SK-N-MC (cell line): ENCODE results near the gene ZNF146.

Source experiments
- DNase-seq: peaks from one replicate; pipeline ENCODE4 v3.0.0-alpha.2; 2011; ENCODE audit warnings: low read depth, low spot score
- H3K27ac ChIP-seq: fragments of 200-600 bp; sonication (generic); 2 replicates; pipeline ENCODE4 v1.5.1; 2016; ENCODE audit warnings: mixed run types
- H3K36me3 ChIP-seq: fragments of 200-600 bp; sonication (generic); 2 replicates; pipeline ENCODE4 v1.6.1; 2017; ENCODE audit warnings: antibody characterized with exemption, low read length, mixed read lengths; ENCODE audit not compliant: insufficient read depth
- H3K4me3 ChIP-seq: fragments of 200-600 bp; sonication (generic); 2 replicates; pipeline ENCODE4 v1.5.1; 2016
- H3K9ac ChIP-seq: fragments of 200-600 bp; sonication (generic); 2 replicates; pipeline ENCODE4 v1.8.0; 2017; ENCODE audit warnings: mixed run types, mixed read lengths; ENCODE audit not compliant: insufficient read length
- H3K9me3 ChIP-seq: fragments of 200-600 bp; sonication (generic); 2 replicates; pipeline ENCODE4 v1.6.1; 2017; ENCODE audit warnings: low read depth, mild to moderate bottlenecking, antibody characterized with exemption, low read length, moderate library complexity, mixed read lengths
- EZH2 ChIP-seq: fragments of 200-600 bp; sonication (generic); IDR thresholded peaks from one replicate; pipeline ENCODE4 v1.6.1; 2017; ENCODE audit warnings: antibody characterized with exemption
- FOXP2 ChIP-seq: optimal IDR thresholded peaks from 2 replicates; pipeline ENCODE3; 2011; ENCODE audit warnings: mild to moderate bottlenecking, moderate library complexity; ENCODE audit not compliant: insufficient read depth; ENCODE audit errors: extremely low read length, control extremely low read depth
- POLR2AphosphoS5 ChIP-seq: IDR thresholded peaks from 2 replicates; pipeline ENCODE4 v1.6.1; 2012; ENCODE audit warnings: mild to moderate bottlenecking, low read depth, low read length, borderline replicate concordance

Gene ZNF146

GRCh38 chr19:36198119-36198518 lies 16.8 kb upstream of the ZNF146 start:
- H3K4me3 ChIP-seq: no peak overlapping the region
- no peak for DNase-seq
- H3K36me3 ChIP-seq: peaks cover 16% of the 10 kb centered on the region; the same call in 1 of the 2 replicates
- H3K9me3 ChIP-seq: no peaks in the 10 kb centered on the region
- H3K9ac ChIP-seq: no peak overlapping the region
- no peak for TF ChIP-seq FOXP2
- no peak for TF ChIP-seq EZH2
- TF ChIP-seq POLR2AphosphoS5: no peak
- no peak overlapping the region for H3K27ac ChIP-seq

- Histone ChIP-seq H3K27ac (no peak overlapping the region), H3K36me3 (no peaks in the 10 kb centered on the region), H3K4me3 (no peak overlapping the region), H3K9me3 (no peaks in the 10 kb centered on the region), H3K9ac (no peak overlapping the region)
- no peak for DNase-seq
- TF ChIP-seq FOXP2: no peak
- TF ChIP-seq POLR2AphosphoS5: no peak
- TF ChIP-seq EZH2: no peak
Measured at GRCh38 chr19:36201684-36202083, 13.2 kb upstream of the ZNF146 start.

- H3K36me3 ChIP-seq: no peaks in the 10 kb centered on the region
- no peak overlapping the region for H3K9ac ChIP-seq
- no peak overlapping the region for H3K27ac ChIP-seq
- no peak for TF ChIP-seq POLR2AphosphoS5
- TF ChIP-seq EZH2: no peak
- no peak for TF ChIP-seq FOXP2
- no peak for DNase-seq
- no peak overlapping the region for H3K4me3 ChIP-seq
- no peaks in the 10 kb centered on the region for H3K9me3 ChIP-seq
Measured at GRCh38 chr19:36203293-36203692, 11.6 kb upstream of the ZNF146 start.

GRCh38 chr19:36207605-36208252 lies 7.2 kb upstream of the ZNF146 start:
- H3K9ac ChIP-seq: no peak overlapping the region
- TF ChIP-seq POLR2AphosphoS5: no peak
- no peak for TF ChIP-seq EZH2
- no peak for TF ChIP-seq FOXP2
- no peak for DNase-seq

GRCh38 chr19:36209372-36209771 lies 5.5 kb upstream of the ZNF146 start:
- no peak for DNase-seq
- Histone ChIP-seq H3K27ac (no peak overlapping the region), H3K9me3 (no peaks in the 10 kb centered on the region), H3K4me3 (no peak overlapping the region), H3K9ac (no peak overlapping the region), H3K36me3 (no peaks in the 10 kb centered on the region)
- TF ChIP-seq EZH2 (no peak), FOXP2 (no peak), POLR2AphosphoS5 (no peak)

More at GRCh38 chr19:36207605-36208252, 7.2 kb upstream of the ZNF146 start:
- Histone ChIP-seq H3K27ac (no peak overlapping the region), H3K4me3 (no peak overlapping the region), H3K9me3 (no peaks in the 10 kb centered on the region), H3K36me3 (no peaks in the 10 kb centered on the region)

- H3K9me3 ChIP-seq: no peaks in the 10 kb centered on the region
- H3K9ac ChIP-seq: no peak overlapping the region
- TF ChIP-seq FOXP2 (no peak), EZH2 (no peak)
- H3K27ac ChIP-seq: no peak overlapping the region
- H3K4me3 ChIP-seq: no peak overlapping the region
- DNase-seq: no peak
- H3K36me3 ChIP-seq: peaks cover under 1% of the 10 kb centered on the region; the same call in 1 of the 2 replicates
Measured at GRCh38 chr19:36210497-36210896, 4.4 kb upstream of the ZNF146 start.

- Histone ChIP-seq H3K9ac (no peak overlapping the region), H3K27ac (no peak overlapping the region), H3K4me3 (no peak overlapping the region), H3K36me3 (peaks cover 19% of the 10 kb centered on the region), H3K9me3 (0 out of 2 replicates have a peak, but pooled peaks cover under 1% of the 10 kb centered on the region)
- DNase-seq: no peak
- TF ChIP-seq POLR2AphosphoS5 (no peak), EZH2 (no peak), FOXP2 (no peak)
Measured at GRCh38 chr19:36212895-36213294, 2.0 kb upstream of the ZNF146 start.

GRCh38 chr19:36215276-36216123 lies 594 bp downstream of the ZNF146 start:
- peaks cover 13% of the 10 kb centered on the region; the same call in 1 of the 2 replicates for H3K9me3 ChIP-seq
- peak overlapping the region; percentile 100 for H3K4me3 ChIP-seq
- H3K27ac ChIP-seq: peak overlapping the region; percentile 93
- H3K9ac ChIP-seq: peak overlapping the region; percentile 100
- DNase-seq: no peak
- H3K36me3 ChIP-seq: peaks cover 41% of the 10 kb centered on the region
- TF ChIP-seq POLR2AphosphoS5 (no peak), FOXP2 (no peak), EZH2 (no peak)
